Measurements from ENCODE around the gene DDX60.

Gene DDX60

GRCh38 chr4:168318266-168318895, at the start of gene DDX60:
DDX60 (minus strand) TSS chr4:168318752; CDS start chr4:168311259, 7,493 bp downstream.
- H3K27ac ChIP-seq: peak within 1 kb of the TSS; percentile 89 to 91
- no peak for TF ChIP-seq CTCF (IDR thresholded peaks at IDR 0.05)
- DNase-seq (ENCODE audit: low spot score): peak; percentile 81
- peak within 1 kb of the TSS; percentile 78 for H3K4me3 ChIP-seq

- H3K27ac ChIP-seq: no peak overlapping the region
- DNase-seq (ENCODE audit: low spot score): no peak
- H3K4me3 ChIP-seq: no peak overlapping the region
- TF ChIP-seq CTCF (IDR thresholded peaks at IDR 0.05): no peak
Observed at GRCh38 chr4:168367065-168367464, 48.5 kb upstream of the DDX60 start.

GRCh38 chr4:168362025-168362401, 43.5 kb upstream of the DDX60 start:
- TF ChIP-seq CTCF (IDR thresholded peaks at IDR 0.05): no peak
- no peak for DNase-seq (ENCODE audit: low spot score)
- no peak overlapping the region for H3K27ac ChIP-seq
- no peak overlapping the region for H3K4me3 ChIP-seq

- H3K4me3 ChIP-seq: no peak overlapping the region
- no peak for DNase-seq (ENCODE audit: low spot score)
- TF ChIP-seq CTCF (IDR thresholded peaks at IDR 0.05): no peak
- H3K27ac ChIP-seq: no peak overlapping the region
Observed at GRCh38 chr4:168361365-168362024, 42.9 kb upstream of the DDX60 start.

- Histone ChIP-seq H3K4me3 (no peak overlapping the region), H3K27ac (no peak overlapping the region)
- no peak for TF ChIP-seq CTCF (IDR thresholded peaks at IDR 0.05)
- DNase-seq (ENCODE audit: low spot score): no peak
Observed at GRCh38 chr4:168360271-168360670, 41.7 kb upstream of the DDX60 start.

- H3K4me3 ChIP-seq: no peak overlapping the region
- DNase-seq (ENCODE audit: low spot score): no peak
- no peak for TF ChIP-seq CTCF (IDR thresholded peaks at IDR 0.05)
- H3K27ac ChIP-seq: no peak overlapping the region
Observed at GRCh38 chr4:168357941-168358340, 39.4 kb upstream of the DDX60 start.

GRCh38 chr4:168353746-168354145, 35.2 kb upstream of the DDX60 start:
- no peak for TF ChIP-seq CTCF (IDR thresholded peaks at IDR 0.05)
- H3K27ac ChIP-seq: no peak overlapping the region
- no peak for DNase-seq (ENCODE audit: low spot score)
- H3K4me3 ChIP-seq: no peak overlapping the region
